ENCODE measurements around the gene B3GNT3. TPM values are rescaled to one million over a fixed set of nuclear protein-coding genes. Genes with fewer than 3 reads are reported as not detected.

The B3GNT3 gene
- polyA plus RNA-seq, 3 donors, result not detected

GRCh38 chr19:17761148-17761547 lies 33.8 kb upstream of the B3GNT3 start:
- H3K9me3 ChIP-seq (replicated peaks in 1 of 2; ENCODE audit: control insufficient read depth in 1 of 2, insufficient read depth in 1 of 2, low read length in 2 of 2), result no peaks in the 10 kb centered on the region
- peaks cover 5% of the 10 kb centered on the region for H3K79me2 ChIP-seq (ENCODE audit: insufficient read depth, low read length)
- Mint-ChIP-seq H3K36me3 (peaks cover 58 to 90% of the 10 kb centered on the region in 2 donors), H3K4me1 (peaks cover 29% of the 10 kb centered on the region), H3K27me3 (ENCODE audit: low read depth in 3 of 3) (no peaks in the 10 kb centered on the region), H3K9me3 (no peaks in the 10 kb centered on the region), H3K27ac (no peak overlapping the region), H3K4me3 (no peak overlapping the region)
- WGBS (ENCODE audit: insufficient coverage), result no CpG with 5 or more reads among the region's 4 CpGs
- H3K4me1 ChIP-seq (ENCODE audit: control insufficient read depth in 1 of 2, insufficient read depth in 2 of 2, low read length in 2 of 2), result peaks cover 17 to 29% of the 10 kb centered on the region in 2 donors
- DNase-seq, result no peak
- no peak for TF ChIP-seq CTCF (IDR thresholded peaks at IDR 0.05)
- peaks cover 20 to 66% of the 10 kb centered on the region in 2 donors for H3K36me3 ChIP-seq (replicated peaks in 1 of 2; ENCODE audit: control insufficient read depth in 1 of 2, insufficient read depth in 2 of 2, low read length in 2 of 2)
- H3K27me3 ChIP-seq (ENCODE audit: control insufficient read depth in 2 of 2, insufficient read depth in 2 of 2, low read length in 2 of 2), result no peaks in the 10 kb centered on the region
- H3K9ac ChIP-seq (ENCODE audit: insufficient read depth, low read length, poor library complexity, severe bottlenecking), result no peak overlapping the region
- intact Hi-C loops (cut with micrococcal nuclease), result no loop called here
- H3K27ac ChIP-seq (ENCODE audit: low read depth in 1 of 2, low read length in 2 of 2), result no peak overlapping the region
- no peak overlapping the region for H2AFZ ChIP-seq (ENCODE audit: insufficient read depth, low read depth, low read length, poor library complexity, severe bottlenecking)
- no peaks in the 10 kb centered on the region for H4K20me1 ChIP-seq (ENCODE audit: insufficient read depth, low read length)
- H3K4me2 ChIP-seq (replicated peaks; ENCODE audit: extremely low read depth, low read length, poor library complexity, severe bottlenecking), result no peak overlapping the region
- H3K4me3 ChIP-seq (replicated peaks in 1 of 3; ENCODE audit: low read depth in 2 of 3, low read length in 3 of 3), result no peak overlapping the region

GRCh38 chr19:17762505-17763229 lies 32.3 kb upstream of the B3GNT3 start:
- DNase-seq, result peak; percentile 58 to 80 (median 71)
- no peak for TF ChIP-seq CTCF (IDR thresholded peaks at IDR 0.05)
- Histone ChIP-seq H3K4me3 (replicated peaks in 1 of 3; ENCODE audit: low read depth in 2 of 3, low read length in 3 of 3) (no peak overlapping the region), H3K79me2 (ENCODE audit: insufficient read depth, low read length) (peaks cover 5% of the 10 kb centered on the region), H3K27me3 (ENCODE audit: control insufficient read depth in 2 of 2, insufficient read depth in 2 of 2, low read length in 2 of 2) (no peaks in the 10 kb centered on the region), H3K9me3 (replicated peaks in 1 of 2; ENCODE audit: control insufficient read depth in 1 of 2, insufficient read depth in 1 of 2, low read length in 2 of 2) (no peaks in the 10 kb centered on the region), H3K27ac (ENCODE audit: low read depth in 1 of 2, low read length in 2 of 2) (peak overlapping the region in 1 of 2 donors; percentile 51), H2AFZ (ENCODE audit: insufficient read depth, low read depth, low read length, poor library complexity, severe bottlenecking) (no peak overlapping the region), H4K20me1 (ENCODE audit: insufficient read depth, low read length) (no peaks in the 10 kb centered on the region), H3K36me3 (replicated peaks in 1 of 2; ENCODE audit: control insufficient read depth in 1 of 2, insufficient read depth in 2 of 2, low read length in 2 of 2) (peaks cover 21 to 68% of the 10 kb centered on the region in 2 donors), H3K9ac (ENCODE audit: insufficient read depth, low read length, poor library complexity, severe bottlenecking) (no peak overlapping the region), H3K4me1 (ENCODE audit: control insufficient read depth in 1 of 2, insufficient read depth in 2 of 2, low read length in 2 of 2) (peaks cover 23 to 35% of the 10 kb centered on the region in 2 donors), H3K4me2 (replicated peaks; ENCODE audit: extremely low read depth, low read length, poor library complexity, severe bottlenecking) (no peak overlapping the region)
- Mint-ChIP-seq H3K4me3 (no peak overlapping the region), H3K27ac (peak overlapping the region; percentile 46 to 87 (median 73)), H3K36me3 (peaks cover 56 to 88% of the 10 kb centered on the region in 2 donors), H3K4me1 (peaks cover 32% of the 10 kb centered on the region), H3K9me3 (peaks cover 0 to 3% (median 0%) of the 10 kb centered on the region in 7 donors), H3K27me3 (ENCODE audit: low read depth in 3 of 3) (no peaks in the 10 kb centered on the region)
- WGBS (ENCODE audit: insufficient coverage), result 77% methylated on average over 12 of the region's 17 CpGs
- intact Hi-C loops (cut with micrococcal nuclease), result no loop called here
